K562 (cell line): ENCODE data around the gene CARMIL1.

Source experiments
- BRCA1 ChIP-seq, 2 experiments: fragments of 450-650 bp in 1 of 2; sonication (generic) in 1 of 2; formaldehyde crosslinking in 1 of 2; IDR thresholded peaks; 2 replicates each; pipeline versions ENCODE4 v1.5.0 to v1.6.1; 2017 to 2020; ENCODE audit warnings: mild to moderate bottlenecking in 1 of 2, missing genetic modification reagents in 1 of 2
- CBX3 ChIP-seq, 2 experiments: IDR thresholded peaks; 1 replicate in 1 of 2; 2 replicates in 1 of 2; pipeline ENCODE4 v1.6.1; 2012; ENCODE audit warnings: inconsistent platforms in 2 of 2, low read length in 2 of 2, borderline replicate concordance in 1 of 2, control low read depth in 1 of 2
- CEBPB ChIP-seq: fragments of 450-650 bp; IDR thresholded peaks from 2 replicates; pipeline ENCODE4 v1.6.1; 2016; ENCODE audit warnings: missing genetic modification characterization, missing compliant biosample characterization
- CHD4 ChIP-seq: fragments of 200-600 bp; sonication (generic); IDR thresholded peaks from 3 replicates; pipeline ENCODE4 v1.6.1; 2012; ENCODE audit warnings: low read depth, mild to moderate bottlenecking, mixed read lengths, low read length, inconsistent platforms; ENCODE audit not compliant: insufficient read depth, insufficient replicate concordance, poor library complexity, severe bottlenecking
- ETV5 ChIP-seq: sonication (generic); formaldehyde crosslinking; IDR thresholded peaks from 2 replicates; pipeline ENCODE4 v1.4.0; 2020; ENCODE audit warnings: low read depth, mild to moderate bottlenecking, missing genetic modification reagents
- JUN ChIP-seq, 2 experiments: sonication (generic) in 1 of 2; formaldehyde crosslinking in 1 of 2; IDR thresholded peaks; 2 replicates each; pipeline versions ENCODE4 v1.6.1 to v1.8.0; 2012 to 2022; ENCODE audit warnings: borderline replicate concordance in 2 of 2, mild to moderate bottlenecking in 2 of 2, improper control_type of control experiment in 1 of 2, low read depth in 1 of 2, low read length in 1 of 2, missing genetic modification reagents in 1 of 2
- POLR2A ChIP-seq: fragments of 450-650 bp; conservative IDR thresholded peaks from 2 replicates; pipeline ENCODE4 v1.6.1; 2016
- SNRNP70 ChIP-seq: fragments of 200-400 bp; formaldehyde crosslinking; optimal IDR thresholded peaks from 2 replicates; pipeline ENCODE3; 2017; ENCODE audit warnings: low read depth, low read length
- XRCC5 ChIP-seq: fragments of 200-400 bp; formaldehyde crosslinking; IDR thresholded peaks from 2 replicates; pipeline ENCODE4 v1.6.1; 2017; ENCODE audit warnings: low read depth, mild to moderate bottlenecking, low read length
- ZBTB43 ChIP-seq: sonication (generic); formaldehyde crosslinking; IDR thresholded peaks from 2 replicates; pipeline ENCODE4 v1.8.0; 2023; ENCODE audit warnings: mild to moderate bottlenecking, missing genetic modification reagents
- ZNF24 ChIP-seq: fragments of 450-650 bp; IDR thresholded peaks from 2 replicates; pipeline ENCODE4 v1.6.1; 2016
- ZNF551 ChIP-seq: fragments of 250-450 bp; sonication (Bioruptor Pico); IDR thresholded peaks from 2 replicates; pipeline ENCODE4 v1.5.0; 2021; ENCODE audit warnings: mild to moderate bottlenecking, moderate library complexity
- TF ChIP-seq, protein P1 (sequence below): sonication (generic); formaldehyde crosslinking; IDR thresholded peaks from 2 replicates; pipeline ENCODE4 v1.8.1; 2022; ENCODE audit warnings: missing genetic modification reagents
- TF ChIP-seq, protein P2 (sequence below): fragments of 450-650 bp; formaldehyde crosslinking; IDR thresholded peaks from 2 replicates; pipeline ENCODE4 v1.4.0; 2022; ENCODE audit warnings: missing genetic modification characterization

DNA sequence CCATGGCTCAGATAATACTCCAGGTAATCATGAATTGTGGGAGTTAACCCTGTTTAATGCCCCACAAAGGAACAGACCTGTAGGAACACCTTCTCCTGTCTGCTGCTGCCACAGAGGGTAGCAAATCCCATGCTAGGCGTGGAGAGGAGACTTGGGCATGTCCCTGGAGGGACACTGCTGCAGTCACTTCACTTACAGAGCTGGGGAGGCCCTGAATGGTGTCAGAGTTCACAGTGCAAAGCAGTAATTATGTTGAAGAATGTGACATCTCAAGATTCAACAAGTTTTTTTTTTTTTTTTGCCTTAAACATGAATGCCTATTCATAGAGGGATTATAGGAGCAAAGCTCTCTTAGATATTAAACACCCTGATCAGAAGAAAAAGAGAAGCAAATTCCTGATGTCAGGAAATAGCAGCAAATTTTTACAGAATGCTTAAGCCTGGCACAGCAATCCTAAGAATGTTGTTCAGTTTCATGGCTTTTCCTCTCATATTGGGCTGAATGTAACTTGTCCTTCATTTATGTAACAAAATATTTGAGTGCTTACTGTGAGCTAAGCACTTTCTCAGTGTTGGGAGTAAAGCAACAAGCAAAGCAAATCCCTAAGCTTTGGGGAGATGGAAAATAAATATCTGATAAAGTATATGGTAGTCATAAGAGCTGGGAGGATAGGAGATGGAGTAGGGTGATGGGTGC lies 45.0 kb downstream of the CARMIL1 start:
- TF ChIP-seq JUN (IDR thresholded peaks at IDR 0.05; ENCODE audit: borderline replicate concordance, low read depth, low read length): no peak
- no peak for TF ChIP-seq JUN (CRISPR knock-in tag; IDR thresholded peaks at IDR 0.05; ENCODE audit: borderline replicate concordance)
- no peak for TF ChIP-seq ETV5 (CRISPR knock-in tag)
- TF ChIP-seq, protein P1, sequence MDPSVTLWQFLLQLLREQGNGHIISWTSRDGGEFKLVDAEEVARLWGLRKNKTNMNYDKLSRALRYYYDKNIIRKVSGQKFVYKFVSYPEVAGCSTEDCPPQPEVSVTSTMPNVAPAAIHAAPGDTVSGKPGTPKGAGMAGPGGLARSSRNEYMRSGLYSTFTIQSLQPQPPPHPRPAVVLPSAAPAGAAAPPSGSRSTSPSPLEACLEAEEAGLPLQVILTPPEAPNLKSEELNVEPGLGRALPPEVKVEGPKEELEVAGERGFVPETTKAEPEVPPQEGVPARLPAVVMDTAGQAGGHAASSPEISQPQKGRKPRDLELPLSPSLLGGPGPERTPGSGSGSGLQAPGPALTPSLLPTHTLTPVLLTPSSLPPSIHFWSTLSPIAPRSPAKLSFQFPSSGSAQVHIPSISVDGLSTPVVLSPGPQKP: no peak
- no peak for TF ChIP-seq XRCC5
- TF ChIP-seq ZNF551 (CRISPR knock-in tag): no peak
- no peak for TF ChIP-seq CBX3 (IDR thresholded peaks at IDR 0.05; ENCODE audit: borderline replicate concordance in 1 of 2, low read length in 2 of 2)
- TF ChIP-seq POLR2A: no peak
- TF ChIP-seq SNRNP70: no peak
- no peak for TF ChIP-seq ZBTB43 (CRISPR knock-in tag)
- TF ChIP-seq ZNF24: no peak
- TF ChIP-seq CEBPB: no peak
- no peak for TF ChIP-seq BRCA1 (IDR thresholded peaks at IDR 0.05)
- TF ChIP-seq BRCA1 (CRISPR knock-in tag; IDR thresholded peaks at IDR 0.05): no peak
- TF ChIP-seq, protein P2, sequence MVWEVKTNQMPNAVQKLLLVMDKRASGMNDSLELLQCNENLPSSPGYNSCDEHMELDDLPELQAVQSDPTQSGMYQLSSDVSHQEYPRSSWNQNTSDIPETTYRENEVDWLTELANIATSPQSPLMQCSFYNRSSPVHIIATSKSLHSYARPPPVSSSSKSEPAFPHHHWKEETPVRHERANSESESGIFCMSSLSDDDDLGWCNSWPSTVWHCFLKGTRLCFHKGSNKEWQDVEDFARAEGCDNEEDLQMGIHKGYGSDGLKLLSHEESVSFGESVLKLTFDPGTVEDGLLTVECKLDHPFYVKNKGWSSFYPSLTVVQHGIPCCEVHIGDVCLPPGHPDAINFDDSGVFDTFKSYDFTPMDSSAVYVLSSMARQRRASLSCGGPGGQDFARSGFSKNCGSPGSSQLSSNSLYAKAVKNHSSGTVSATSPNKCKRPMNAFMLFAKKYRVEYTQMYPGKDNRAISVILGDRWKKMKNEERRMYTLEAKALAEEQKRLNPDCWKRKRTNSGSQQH (CRISPR knock-in tag): no peak
- no peak for TF ChIP-seq CHD4
